Kidney glomerular epithelial cell (primary cell): Measurements from ENCODE around the gene TNFAIP8L1.

ENCODE experiments used
- DNase-seq: peaks from one replicate; lab custom pipeline; 2025; lab: John Stamatoyannopoulos, UW

The TNFAIP8L1 gene

DNA sequence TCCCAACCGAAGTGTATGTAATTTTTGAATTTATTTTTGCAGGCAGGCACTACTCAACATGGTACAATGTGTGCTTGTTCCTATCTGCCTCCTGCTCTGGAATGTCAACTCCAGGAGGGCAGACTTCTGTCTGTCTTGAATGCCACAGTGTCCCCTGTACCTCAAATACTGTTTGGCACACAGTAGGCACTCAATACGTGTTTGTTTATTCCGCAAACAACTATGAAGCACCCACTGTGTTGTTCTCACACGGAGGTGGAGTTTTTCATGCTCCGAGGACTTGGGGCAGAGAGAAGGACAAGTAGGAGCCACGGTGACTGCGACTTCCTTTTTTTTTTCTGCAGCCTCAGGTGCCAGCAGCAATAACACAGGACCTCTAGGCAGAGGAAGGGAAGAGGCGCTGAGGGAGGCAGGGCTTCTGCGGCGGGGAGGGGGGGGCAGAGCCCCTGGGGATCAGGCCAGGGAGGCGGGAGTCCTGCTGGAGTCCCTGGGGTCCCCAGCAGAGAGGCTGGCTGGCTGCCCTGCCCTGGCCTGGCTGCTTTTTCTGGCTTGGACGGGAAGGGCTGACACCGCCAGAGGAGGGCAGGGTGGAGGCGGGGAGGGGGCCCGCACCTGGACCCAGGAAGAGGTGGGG lies 29.3 kb upstream of the TNFAIP8L1 start:
- no peak for DNase-seq

DNA sequence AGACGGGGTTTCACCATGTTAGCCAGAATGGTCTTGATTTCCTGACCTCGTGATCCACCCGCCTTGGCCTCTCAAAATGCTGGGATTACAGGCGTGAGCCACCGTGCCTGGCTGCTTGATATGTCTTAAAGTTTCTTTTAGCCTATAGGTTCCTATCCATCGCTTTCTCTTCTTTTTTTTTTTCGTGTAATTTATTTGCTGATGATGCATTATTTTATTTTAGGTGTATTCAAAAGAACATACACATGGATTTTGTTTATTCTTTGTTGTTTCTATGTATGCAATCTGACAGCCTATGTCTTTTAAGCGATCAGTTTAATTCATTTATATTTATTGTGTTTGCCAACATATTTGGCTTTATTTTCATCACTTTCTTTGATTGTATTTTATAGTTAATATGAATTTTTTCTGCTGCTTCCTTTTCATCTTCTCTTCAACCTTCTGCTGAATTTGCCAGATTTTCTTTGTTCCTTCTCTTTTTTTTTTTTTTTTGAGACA lies 26.0 kb upstream of the TNFAIP8L1 start:
- DNase-seq, result no peak

DNA sequence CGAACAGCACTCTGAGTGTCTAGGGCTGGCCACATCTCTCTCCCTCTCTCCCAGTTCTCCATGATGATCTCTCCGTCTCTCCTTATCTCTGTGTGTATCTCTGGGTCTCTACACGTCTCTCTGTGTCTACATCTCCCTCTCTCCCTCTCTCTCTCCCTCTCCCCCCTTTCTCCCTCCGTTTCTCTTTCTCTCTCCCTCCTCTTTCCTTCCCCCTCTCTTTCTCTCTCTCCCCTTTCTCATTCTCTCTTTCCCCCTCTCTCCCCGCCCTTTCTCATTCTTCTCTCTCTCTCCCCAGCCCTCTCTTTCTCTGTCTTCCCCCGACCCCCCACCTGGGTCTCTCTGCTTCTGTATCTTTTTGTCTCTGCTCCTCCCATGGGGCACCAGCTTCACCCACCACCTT lies 21.3 kb upstream of the TNFAIP8L1 start:
- DNase-seq, result no peak

DNA sequence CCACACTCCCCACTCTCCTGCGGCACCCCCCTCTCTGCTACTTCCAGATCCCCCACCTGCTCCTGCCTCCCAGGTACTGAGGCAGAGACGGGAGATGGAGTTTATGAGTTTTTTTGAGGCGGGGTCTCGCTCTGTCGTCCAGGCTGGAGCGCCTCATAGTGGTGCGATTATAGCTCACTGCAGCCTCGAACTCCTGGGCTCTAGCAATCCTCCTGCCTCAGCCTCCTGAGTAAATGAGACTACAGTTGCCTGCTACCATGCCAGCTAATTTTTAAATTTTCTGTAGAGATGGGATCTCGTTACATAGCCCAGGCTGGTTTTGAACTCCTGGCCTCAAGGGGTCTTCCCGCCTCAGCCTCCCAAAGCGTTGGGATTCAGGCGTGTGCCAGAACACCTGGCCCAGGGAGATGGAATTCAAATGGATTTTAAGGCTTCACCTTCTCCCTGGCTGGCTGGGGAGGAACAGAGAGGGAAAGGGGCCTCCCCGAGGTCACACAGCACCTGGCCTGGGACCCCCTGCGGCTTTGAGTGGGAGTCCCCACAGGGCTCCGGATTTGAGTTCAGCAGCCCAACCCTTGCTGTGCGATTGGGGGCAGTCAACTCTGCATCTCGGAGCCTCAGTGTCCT lies 19.5 kb upstream of the TNFAIP8L1 start:
- DNase-seq, result no peak

DNA sequence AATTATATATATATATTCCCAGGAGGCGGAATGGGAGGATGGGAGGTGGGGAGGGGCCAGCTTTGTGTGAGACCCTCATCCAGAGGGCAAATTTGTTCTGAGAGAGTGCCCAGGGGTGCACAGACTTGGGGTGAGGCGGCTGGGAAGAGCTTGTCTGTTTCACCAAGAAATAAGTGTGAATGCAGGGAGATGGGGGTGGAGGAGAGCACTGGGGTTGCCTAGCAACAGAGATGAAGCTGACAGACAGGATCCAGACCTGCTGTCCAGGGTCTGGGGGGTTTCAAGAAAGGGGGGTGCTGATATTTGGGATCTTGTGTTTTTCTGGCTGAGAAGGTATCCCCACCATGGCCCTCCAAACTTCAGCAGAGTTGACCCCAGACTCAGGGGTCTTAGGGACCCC lies 18.6 kb upstream of the TNFAIP8L1 start:
- DNase-seq, result no peak

DNA sequence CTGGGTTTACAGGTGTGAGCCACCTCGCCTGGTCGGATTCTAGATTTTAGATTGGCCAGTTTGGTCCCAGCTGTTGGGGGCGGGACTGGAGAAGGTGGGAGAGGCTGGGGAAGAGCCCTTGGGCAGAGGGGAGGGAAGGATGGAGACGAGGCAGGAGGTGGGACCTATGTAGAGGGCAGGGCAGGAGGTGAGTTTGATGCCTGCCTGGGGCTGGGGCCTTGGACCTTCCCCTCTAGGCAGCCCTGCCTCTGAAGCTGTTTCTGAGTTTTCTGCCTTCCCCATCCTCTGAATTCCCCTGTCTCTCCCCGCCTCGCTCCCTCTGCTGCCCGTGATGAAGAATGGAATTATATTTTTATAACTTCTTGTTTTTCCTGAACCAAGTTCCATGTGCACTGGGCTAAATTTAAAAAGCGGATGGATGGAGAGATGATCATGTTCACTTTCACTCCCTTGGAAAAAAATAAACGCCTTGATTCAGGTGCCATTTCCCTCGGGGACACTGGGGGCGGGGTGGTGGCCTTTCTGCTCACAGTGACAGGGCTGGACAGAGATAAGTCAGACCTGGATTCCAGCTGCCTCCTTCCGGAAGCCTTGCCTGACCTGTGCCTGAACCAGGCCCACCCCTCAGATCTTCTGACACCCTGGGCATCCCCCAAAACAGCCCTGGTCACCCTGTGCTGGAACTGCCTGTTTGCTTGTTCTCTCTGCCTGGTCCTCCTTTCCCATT lies 16.5 kb upstream of the TNFAIP8L1 start:
- DNase-seq, result no peak

DNA sequence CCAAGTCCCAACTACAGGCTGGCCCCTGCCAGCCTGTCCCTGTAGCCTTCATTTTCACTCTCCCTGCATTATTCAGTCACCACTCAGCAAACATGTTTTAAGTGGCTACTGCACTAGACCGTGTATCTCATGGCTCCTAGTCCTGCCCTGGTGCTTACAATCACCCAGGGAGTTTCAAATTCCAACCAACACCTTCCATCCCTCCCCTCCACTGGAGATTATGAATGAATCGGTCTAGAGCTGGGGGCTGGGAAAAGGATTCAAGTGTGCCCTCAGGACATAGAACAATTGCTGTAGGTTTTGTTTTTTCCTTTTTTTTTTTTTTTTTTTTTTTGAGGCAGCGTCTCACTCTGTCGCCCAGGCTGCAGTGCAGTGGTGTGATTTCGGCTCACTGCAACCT lies 15.0 kb upstream of the TNFAIP8L1 start:
- DNase-seq, result no peak

DNA sequence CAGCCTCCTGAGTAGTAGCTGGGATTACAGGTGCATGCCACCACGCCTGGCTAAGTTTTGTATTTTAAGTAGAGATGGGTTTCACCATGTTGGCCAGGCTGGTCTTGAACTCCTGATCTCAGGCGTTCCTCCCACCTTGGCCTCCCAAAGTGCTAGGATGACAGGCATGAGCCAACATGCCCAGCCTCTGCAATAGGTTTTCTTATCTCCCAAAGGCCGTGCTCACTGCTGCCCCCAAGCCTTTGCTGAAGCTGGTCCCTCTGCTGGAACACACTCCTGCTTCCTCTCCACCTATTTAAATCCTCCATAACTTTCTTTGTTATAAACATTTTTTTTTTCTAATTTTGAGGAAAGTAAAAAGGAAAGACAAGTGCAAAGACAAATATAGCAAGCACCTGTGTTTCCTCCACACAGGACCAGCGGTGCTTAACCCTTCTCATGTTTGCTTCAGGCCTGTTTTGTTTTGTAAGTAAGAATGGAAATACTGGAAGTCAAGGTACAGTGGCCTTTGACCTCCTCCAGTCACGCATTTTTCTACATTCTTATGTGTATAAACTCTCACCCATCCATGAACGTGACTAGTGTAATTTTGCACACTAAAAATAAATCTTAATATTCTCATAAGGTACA lies 14.5 kb upstream of the TNFAIP8L1 start:
- no peak for DNase-seq

DNA sequence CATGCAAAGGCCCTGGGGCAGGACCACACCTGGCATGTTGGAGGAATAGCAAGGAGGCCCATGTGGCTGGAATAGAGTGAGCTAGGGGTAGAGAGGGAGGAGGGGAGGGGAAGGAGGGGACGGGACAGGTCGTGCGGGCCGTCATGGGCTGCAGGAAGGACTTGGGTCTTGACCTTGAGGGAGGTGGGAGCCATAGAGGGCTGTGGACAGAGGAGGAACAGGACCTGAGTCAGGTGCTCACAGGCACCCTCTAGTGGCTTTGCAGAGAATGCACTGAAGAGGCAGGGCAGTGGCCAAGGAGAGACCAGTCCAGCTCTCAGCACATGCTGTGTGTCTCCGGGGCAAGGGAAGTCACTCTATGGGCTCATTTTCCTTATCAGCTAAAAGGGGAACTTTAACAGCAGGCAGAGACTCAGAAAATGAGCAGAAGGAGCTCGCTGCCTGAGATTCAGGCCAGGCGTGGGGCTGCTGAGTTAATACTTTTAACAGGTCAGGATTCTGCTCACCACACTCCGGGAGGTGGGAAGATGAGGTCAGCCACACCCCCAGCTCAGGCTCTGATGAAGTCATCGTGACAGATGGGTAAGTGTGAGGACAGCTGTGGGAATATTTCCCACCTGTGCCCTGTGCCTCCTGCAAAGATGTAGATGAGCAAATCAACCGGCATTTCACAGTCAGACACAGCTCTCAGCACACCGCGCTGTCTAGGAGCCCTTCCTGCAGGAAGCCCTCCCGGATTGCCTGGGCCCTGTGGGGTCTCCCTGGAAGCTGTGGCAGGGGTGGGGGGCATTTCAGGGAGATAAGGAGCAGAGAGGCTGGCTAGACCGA lies 6.0 kb upstream of the TNFAIP8L1 start:
- peak; percentile 55 for DNase-seq

DNA sequence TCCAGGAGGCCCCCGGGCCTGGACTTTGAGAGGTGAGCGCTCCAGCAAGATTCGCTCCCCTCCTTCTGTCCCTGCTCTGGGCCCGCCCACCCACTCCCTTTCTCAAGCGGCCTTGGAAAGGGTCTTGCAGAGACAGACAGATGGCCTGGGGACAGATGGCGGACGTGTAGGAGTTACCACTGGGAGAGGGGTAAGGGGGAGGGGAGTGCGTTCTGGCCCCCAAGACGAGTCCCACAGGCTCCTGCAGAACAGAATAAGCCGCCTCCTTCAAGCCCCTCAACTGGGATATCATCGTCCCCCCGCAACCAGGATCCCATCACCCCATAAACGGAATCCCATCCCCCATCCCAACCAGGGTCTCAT lies 3.6 kb upstream of the TNFAIP8L1 start:
- DNase-seq, result no peak

DNA sequence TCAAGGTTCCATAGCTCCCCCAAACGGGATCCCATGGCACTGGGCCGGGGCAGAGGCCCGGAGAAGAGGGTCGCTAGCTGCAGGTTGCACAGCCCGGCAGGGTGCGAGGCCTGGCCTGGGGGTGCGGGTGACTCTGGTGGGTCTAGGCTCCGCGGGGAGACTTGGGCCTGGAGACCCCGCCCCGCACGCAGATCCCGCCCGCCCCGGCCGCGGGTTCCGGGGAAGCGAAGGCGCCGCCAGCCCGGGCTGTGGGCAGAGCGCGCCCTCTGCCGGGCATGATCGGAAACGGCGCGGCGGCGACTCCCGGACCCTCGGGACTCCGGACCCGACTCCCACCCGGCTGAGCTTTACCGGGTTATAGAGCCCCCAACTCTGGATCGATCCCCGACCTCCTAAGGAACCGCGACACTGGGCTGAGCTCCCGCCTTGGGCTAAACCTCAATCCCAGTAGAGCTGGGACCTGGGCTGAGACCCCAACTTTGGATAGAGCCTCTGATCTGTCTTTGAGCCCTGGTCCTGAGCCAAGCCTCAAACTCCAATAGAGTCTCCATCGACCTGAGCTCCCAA lies 3.1 kb upstream of the TNFAIP8L1 start:
- DNase-seq, result peak; percentile 23

DNA sequence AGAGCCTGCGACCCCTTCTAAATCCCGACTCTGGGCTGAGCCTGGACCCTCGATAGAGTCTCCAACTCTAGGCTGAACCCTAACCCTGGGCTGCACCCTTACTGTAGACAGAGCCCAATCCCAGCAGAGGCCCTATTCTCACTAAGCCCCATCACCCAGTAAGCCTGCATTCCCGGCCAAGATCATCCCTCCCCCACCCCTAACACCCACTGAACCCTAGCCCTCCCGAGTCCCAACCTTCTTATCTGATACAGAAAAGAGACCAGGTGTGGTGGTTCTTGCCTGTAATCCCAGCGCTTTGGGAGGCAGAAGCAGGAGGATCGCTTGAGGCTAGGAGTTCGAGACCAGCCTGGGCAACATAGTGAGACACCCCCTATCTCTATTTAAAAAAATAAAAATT lies 2.6 kb upstream of the TNFAIP8L1 start:
- no peak for DNase-seq

DNA sequence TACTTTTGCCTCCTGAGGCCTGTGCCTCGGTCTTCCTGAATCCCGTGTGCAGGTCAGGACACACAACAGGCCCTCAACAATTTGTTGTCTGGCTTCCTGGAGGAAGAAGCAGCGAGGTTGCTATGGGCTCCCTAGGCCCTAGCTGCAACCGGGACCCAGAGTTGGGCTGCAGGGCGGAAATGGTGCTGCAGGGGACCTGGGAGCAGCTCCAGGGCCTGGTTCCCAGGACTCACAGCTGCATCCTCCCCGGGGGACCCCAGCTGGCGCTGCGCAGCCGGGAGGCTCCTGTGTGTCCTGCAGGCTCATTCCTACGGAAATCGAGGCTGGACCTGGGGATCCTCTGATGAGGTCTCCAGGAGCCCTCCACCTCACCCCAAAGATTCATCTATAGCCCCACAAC lies 999 bp upstream of the TNFAIP8L1 start:
- DNase-seq, result no peak

DNA sequence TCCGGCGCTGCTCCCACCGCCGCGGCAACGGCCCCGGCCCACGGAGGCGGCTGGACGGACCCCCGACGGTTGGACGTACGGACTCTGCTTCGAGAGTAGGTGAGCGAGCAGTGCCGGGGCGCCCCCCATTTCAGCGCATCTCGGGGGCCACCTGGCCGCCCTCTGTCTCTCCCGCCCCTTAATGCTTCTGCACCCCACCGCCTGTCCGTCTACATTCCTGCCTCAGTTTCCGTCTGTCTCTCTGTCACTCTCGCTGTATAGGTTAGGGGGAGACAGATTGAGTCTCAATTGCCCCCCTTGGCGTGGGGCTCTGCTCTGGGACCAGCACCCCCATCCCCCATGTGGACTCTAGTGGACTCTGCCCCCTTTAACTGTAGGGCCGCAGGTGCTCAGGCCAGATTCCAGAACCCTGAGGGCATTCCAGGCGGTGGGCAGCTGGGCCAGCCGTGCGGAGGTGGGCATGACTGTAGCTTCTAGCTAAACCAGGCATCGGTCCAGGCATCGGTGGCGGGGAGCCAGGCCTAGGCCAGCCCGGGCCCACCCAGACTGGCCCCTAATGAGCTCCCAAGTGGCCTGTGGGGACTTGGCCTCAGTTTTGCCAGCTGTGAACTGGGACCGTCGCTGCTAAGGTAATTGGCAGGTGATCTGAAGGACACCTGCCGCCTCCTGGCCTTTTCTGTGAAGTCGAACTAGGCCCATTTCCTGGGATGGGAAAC lies 373 bp downstream of the TNFAIP8L1 start:
- DNase-seq, result no peak

DNA sequence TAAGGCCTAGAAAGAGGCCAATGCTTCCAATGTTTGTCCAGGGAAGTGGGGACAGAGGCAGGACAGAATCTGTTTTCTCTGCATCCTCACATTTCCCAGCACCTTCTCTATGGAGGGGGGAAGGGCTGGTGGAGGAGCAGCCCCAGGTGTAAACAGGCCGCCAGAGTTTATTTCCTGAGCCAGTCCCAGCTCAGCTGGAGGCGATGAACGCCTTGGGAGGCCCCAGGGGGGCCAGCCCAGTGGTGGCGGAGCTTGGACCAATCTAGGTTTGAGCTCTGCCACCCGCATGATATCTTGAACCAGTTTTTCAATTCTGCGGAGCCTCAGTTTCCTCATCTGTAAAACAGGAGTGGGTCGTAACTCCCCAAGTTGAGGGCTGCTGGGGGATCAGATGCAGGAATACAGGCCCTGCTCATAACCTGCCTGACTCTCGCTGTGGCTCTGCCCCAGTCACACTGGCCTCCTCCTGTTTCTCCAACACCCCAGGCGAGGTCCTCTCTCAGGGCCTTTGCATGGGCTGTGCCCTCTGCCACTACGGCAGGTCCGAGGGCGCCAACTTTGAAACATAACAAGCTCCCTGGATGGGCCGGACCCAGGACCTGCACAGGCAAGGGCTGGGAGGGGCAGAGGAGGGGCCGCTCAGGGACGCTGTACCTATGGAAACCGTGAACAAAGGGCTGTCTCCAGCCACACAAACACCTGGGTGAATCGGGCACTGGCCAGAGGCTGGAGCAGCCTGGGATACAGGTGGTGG lies 1.1 kb downstream of the TNFAIP8L1 start:
- DNase-seq, result no peak

DNA sequence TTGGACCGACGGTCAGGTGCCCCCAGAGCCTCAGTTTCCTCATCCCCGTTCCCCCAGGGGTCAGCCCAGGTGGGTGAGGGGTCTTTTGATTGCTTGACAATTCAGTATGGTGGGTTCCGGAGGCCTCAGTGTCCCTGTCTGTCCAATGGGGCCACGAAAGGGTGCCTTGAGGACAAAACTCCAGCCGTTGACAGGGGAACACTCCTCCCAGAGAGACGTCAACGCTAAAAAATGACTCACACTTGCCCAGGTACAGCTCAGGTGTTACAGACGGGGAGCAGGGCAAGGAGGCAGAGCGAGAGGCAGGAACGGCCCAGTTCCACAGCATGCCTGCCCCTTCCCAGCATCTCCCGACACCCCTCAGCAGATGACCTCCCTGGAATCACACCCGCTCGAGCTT lies 1.8 kb downstream of the TNFAIP8L1 start:
- no peak for DNase-seq

DNA sequence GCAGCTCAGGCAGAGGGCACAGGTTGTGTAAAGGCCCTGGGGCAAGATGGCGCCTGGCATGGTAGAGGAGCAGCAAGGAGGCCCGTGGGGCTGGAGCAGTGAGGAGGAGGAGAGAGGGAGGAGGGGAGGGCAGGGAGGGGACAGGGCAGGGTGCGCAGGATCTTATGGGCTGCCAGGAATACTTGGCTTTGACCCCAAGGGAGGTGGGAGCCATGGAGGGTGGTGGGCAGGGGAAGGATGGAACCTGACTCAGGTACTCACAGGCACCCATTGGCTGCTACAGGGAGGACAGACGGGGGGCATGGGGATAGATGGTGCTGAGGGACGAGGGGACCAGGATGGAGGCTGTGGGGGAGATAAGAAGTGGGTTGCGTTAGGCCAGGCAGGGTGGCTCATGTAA lies 3.3 kb downstream of the TNFAIP8L1 start:
- DNase-seq, result no peak

DNA sequence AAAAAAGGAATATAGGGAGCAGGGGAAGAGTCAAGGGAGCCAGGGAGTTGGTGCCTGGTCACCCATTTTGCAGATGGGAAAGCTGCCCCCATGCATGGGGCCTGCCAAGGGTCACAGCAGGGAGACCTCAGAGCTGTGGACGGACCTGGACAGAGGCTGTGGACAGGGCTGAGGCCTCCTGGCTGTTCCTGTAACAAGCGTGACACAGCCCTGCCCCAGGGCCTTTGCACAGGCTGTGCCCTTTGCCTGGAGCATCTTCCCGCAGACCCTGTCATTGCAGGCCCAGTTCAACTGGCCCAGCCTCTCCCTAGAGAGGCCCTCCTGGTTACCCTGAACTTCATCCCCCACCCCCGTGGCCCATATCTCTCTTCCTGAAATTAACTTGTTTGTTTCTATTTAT lies 6.4 kb downstream of the TNFAIP8L1 start:
- no peak for DNase-seq

DNA sequence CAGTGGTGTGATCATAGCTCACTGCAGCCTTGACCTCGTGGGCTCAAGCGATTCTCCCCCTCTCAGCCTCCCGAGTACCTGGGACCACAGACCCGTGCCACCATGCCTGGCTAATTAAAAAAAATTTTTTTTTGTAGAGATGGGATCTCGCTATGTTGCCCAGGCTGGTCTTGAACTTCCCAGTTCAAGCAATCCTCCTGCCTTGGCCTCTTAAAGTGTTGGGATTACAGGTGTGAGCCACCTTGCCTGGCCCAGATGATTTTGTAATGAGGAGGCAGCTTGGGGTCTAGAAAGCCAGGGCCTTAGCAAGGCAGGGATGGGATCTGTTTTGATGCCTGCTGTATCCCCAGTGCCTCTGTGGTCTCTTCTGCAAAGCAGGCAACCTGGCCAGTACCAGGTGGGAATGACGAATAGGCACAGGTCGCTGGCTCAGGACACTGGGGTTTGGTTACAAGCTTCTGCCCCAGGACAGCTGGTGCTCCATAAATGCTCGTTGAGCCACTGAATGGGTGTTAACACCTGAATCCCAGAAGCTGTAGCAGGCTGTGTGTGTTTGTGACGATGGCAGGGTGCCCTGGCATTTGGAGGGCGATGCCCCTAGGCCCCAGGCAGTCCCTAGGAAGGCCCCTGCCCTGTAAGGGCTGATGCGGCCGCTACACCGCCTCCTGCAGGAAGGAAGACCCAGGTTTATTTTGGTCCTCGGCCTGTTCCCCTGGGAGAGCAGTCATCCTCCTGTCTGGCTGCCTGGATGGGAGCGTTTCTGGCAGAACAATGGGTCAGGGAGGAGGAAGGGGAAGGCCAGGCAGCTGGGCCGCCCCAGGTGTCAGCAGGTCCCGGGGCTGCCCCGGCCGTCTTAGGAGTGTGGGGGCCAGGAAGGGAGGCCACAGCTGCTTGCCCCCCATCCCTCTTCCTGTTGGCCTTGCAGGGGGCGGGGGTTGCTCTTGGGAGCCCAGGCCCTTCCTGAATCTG lies 8.6 kb downstream of the TNFAIP8L1 start:
- no peak for DNase-seq
